ENCODE measurements around the gene ARHGAP21. TPM values are rescaled to one million over a fixed set of nuclear protein-coding genes. Genes with fewer than 3 reads are reported as not detected.

The ARHGAP21 gene
- total RNA-seq, 1 donor from 2014 or later: 44.8 TPM

- H3K27me3 ChIP-seq (ENCODE audit: low read depth): no peaks in the 10 kb centered on the region
- H3K9me3 ChIP-seq (replicated peaks): no peaks in the 10 kb centered on the region
- DNase-seq: no peak
- peaks cover 72% of the 10 kb centered on the region for H3K4me1 ChIP-seq
- intact Hi-C loops (cut with micrococcal nuclease): no loop called here
- no peak for TF ChIP-seq CTCF (IDR thresholded peaks at IDR 0.05; ENCODE audit: borderline replicate concordance)
- H3K4me3 ChIP-seq: peak overlapping the region; percentile 93
- H3K27ac ChIP-seq (replicated peaks): peak overlapping the region; percentile 99
- H3K36me3 ChIP-seq: no peaks in the 10 kb centered on the region
Measured at GRCh38 chr10:24722131-24722675, 1.5 kb downstream of the ARHGAP21 start.

- H3K4me3 ChIP-seq: peak overlapping the region; percentile 93
- H3K4me1 ChIP-seq: peaks cover 79% of the 10 kb centered on the region
- intact Hi-C loops (cut with micrococcal nuclease): no loop called here
- TF ChIP-seq CTCF (IDR thresholded peaks at IDR 0.05; ENCODE audit: borderline replicate concordance): no peak
- no peaks in the 10 kb centered on the region for H3K27me3 ChIP-seq (ENCODE audit: low read depth)
- H3K36me3 ChIP-seq: no peaks in the 10 kb centered on the region
- no peaks in the 10 kb centered on the region for H3K9me3 ChIP-seq (replicated peaks)
- peak; percentile 20 for DNase-seq
- H3K27ac ChIP-seq (replicated peaks): peak overlapping the region; percentile 99
Measured at GRCh38 chr10:24721229-24722106, 2.2 kb downstream of the ARHGAP21 start.

GRCh38 chr10:24720096-24720495 is 3.6 kb downstream of the ARHGAP21 start:
- intact Hi-C loops (cut with micrococcal nuclease): no loop called here
- no peak for DNase-seq
- Histone ChIP-seq H3K27me3 (ENCODE audit: low read depth) (no peaks in the 10 kb centered on the region), H3K4me3 (peak overlapping the region; percentile 93), H3K4me1 (peaks cover 89% of the 10 kb centered on the region), H3K36me3 (no peaks in the 10 kb centered on the region), H3K9me3 (replicated peaks) (no peaks in the 10 kb centered on the region), H3K27ac (replicated peaks) (peak overlapping the region; percentile 13)
- no peak for TF ChIP-seq CTCF (IDR thresholded peaks at IDR 0.05; ENCODE audit: borderline replicate concordance)

GRCh38 chr10:24718031-24718855 is 5.4 kb downstream of the ARHGAP21 start:
- Histone ChIP-seq H3K27me3 (ENCODE audit: low read depth) (no peaks in the 10 kb centered on the region), H3K9me3 (replicated peaks) (no peaks in the 10 kb centered on the region), H3K27ac (replicated peaks) (no peak overlapping the region), H3K4me1 (peaks cover 97% of the 10 kb centered on the region), H3K36me3 (no peaks in the 10 kb centered on the region), H3K4me3 (peak overlapping the region; percentile 93)
- intact Hi-C loops (cut with micrococcal nuclease): no loop called here
- no peak for DNase-seq
- TF ChIP-seq CTCF (IDR thresholded peaks at IDR 0.05; ENCODE audit: borderline replicate concordance): no peak

- intact Hi-C loops (cut with micrococcal nuclease): no loop called here
- no peak overlapping the region for H3K4me3 ChIP-seq
- no peaks in the 10 kb centered on the region for H3K27me3 ChIP-seq (ENCODE audit: low read depth)
- DNase-seq: no peak
- H3K27ac ChIP-seq (replicated peaks): peak overlapping the region; percentile 7
- no peaks in the 10 kb centered on the region for H3K36me3 ChIP-seq
- no peak for TF ChIP-seq CTCF (IDR thresholded peaks at IDR 0.05; ENCODE audit: borderline replicate concordance)
- H3K9me3 ChIP-seq (replicated peaks): no peaks in the 10 kb centered on the region
- peaks cover 99% of the 10 kb centered on the region for H3K4me1 ChIP-seq
Measured at GRCh38 chr10:24716295-24716694, 7.4 kb downstream of the ARHGAP21 start.

Data from left ventricle myocardium inferior (tissue), 1 donor.